Muscle layer of colon (tissue), 2 donors: ENCODE results near the gene THEM5.

Source experiments
- H3K27ac ChIP-seq: one replicate; pipeline ENCODE4 v1.7.0; 2013; ENCODE audit warnings: low read depth, mild to moderate bottlenecking, low read length, moderate library complexity
- H3K27me3 ChIP-seq, 2 donors: one replicate each; pipeline ENCODE4 v1.7.0; 2013; ENCODE audit warnings: low read length in 2 of 2, mild to moderate bottlenecking in 2 of 2; ENCODE audit not compliant: insufficient read depth in 2 of 2, control insufficient read depth in 1 of 2
- H3K36me3 ChIP-seq: one replicate; pipeline ENCODE4 v1.7.0; 2013; ENCODE audit warnings: mild to moderate bottlenecking, low read length; ENCODE audit not compliant: insufficient read depth
- H3K4me1 ChIP-seq: one replicate; pipeline ENCODE4 v1.7.0; 2013; ENCODE audit warnings: mild to moderate bottlenecking, low read length; ENCODE audit not compliant: insufficient read depth
- H3K4me3 ChIP-seq, 2 donors: one replicate each; pipeline ENCODE4 v1.7.0; 2013; ENCODE audit warnings: low read length in 2 of 2, low read depth in 1 of 2, mild to moderate bottlenecking in 1 of 2, moderate library complexity in 1 of 2
- H3K9ac ChIP-seq: one replicate; pipeline ENCODE4 v1.7.0; 2013; ENCODE audit warnings: low read length
- H3K9me3 ChIP-seq: one replicate; pipeline ENCODE4 v1.7.0; 2013; ENCODE audit warnings: mild to moderate bottlenecking, low read length
- donor health status: abdominal sarcoma.
- donor health status: Adenocarcinoma of cecum.

THEM5 gene

DNA sequence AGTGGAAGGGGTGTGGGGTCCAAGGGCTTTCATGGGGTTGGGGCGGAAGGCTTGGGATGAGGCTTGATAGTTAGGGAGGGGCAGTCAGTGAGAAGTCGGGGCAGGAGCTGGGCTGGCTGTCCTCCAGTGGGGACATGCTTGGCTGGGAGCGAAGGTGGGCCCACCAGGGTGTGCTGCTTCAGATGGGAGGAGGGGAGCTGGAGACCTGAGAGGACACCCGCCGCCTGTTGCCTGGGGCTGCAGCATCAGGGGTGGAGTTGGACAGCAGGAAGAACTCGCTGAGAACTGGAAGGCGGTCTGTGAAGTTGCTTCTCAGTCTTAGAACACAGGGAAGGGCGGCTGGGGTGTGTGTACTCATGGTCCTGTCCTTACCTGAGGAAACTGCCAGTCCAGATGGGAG is 1.6 kb downstream of the THEM5 start:
- H3K4me1 ChIP-seq: no peaks in the 10 kb centered on the region
- H3K9me3 ChIP-seq: no peaks in the 10 kb centered on the region
- H3K9ac ChIP-seq: no peak overlapping the region
- no peak overlapping the region for H3K27ac ChIP-seq
- H3K27me3 ChIP-seq: peaks cover 0 to 4% of the 10 kb centered on the region in 2 donors
- H3K36me3 ChIP-seq: no peaks in the 10 kb centered on the region
- H3K4me3 ChIP-seq: no peak overlapping the region

DNA sequence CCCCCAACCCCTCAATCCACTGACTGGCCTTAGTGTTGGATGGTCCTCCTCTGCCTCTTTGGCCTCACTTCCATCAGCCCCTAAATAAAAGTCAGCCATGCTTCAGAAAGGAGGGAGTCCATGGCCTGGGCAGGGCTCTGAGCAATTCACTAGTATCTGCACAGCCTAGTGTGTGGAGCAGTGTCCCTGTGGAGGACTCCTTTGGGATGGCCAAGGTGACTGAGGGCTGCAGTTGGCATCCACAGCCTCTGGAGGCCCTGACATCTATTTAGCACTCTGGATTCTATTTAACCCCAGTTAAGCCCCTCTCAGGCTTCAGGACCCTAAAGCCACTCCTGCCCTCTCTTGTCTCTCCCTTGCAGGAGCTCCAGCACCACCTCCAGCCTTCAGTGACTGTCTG is 3.6 kb downstream of the THEM5 start:
- Histone ChIP-seq H3K36me3 (no peaks in the 10 kb centered on the region), H3K9me3 (no peaks in the 10 kb centered on the region), H3K9ac (no peak overlapping the region), H3K4me1 (no peaks in the 10 kb centered on the region), H3K27ac (no peak overlapping the region), H3K27me3 (peaks cover 0 to 9% of the 10 kb centered on the region in 2 donors), H3K4me3 (no peak overlapping the region)

DNA sequence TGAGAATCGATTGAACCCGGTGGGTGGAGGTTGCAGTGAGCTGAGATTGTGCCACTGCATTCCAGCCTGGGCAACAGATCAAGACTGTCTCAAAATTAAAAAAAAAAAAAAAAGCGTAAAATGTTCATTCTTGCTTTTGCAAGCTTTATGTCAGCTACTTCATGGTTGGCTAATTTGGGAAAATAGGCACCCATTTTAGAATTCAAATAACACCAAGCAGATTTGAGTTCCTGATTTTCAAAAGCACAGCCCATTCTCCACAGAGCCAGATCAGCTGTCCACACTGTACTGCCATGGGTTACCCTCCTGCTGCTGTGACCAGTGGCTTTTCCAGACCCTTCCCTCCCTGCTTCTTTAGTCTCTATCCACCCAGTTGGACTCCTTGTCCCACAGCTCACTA is 4.4 kb downstream of the THEM5 start:
- H3K9ac ChIP-seq: no peak overlapping the region
- no peak overlapping the region for H3K27ac ChIP-seq
- no peak overlapping the region for H3K4me3 ChIP-seq
- no peaks in the 10 kb centered on the region for H3K4me1 ChIP-seq
- no peaks in the 10 kb centered on the region for H3K9me3 ChIP-seq
- no peaks in the 10 kb centered on the region for H3K36me3 ChIP-seq
- peaks cover 0 to 9% of the 10 kb centered on the region in 2 donors for H3K27me3 ChIP-seq

DNA sequence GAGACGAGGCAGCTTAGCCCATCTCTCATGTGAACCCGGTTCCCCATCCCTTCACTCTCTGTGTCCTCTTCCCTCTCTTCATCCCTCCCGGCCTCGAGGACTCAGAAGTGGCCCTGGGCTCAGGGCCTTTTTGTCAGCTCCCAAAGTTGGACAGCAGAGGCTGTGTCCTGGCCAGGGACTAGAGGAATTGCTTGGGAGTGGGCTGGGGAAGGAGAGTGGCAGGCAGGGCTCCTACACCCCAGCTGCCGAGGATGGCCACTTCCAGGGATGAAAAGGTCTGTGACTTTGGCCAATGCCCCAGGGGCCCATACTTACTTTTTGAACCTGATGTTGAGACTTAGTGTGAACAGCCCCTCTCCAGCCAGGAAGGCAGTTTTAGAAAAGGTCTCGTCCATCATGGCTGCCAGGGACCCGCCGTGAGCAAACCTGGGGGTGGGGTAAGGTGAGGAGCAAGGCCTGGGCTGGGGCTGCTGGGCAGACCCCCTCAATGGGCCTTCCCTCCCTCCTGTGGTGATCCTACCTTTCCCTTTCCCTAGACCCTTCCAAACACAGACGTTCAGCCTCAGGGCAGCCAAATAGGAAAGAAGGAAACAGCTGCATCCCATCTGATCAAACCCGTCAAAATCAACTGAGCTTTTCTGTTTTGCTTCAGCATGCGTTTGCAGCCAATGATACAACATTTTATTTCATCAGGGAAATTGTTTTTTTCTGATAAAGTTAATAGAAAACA is 5.5 kb downstream of the THEM5 start:
- no peaks in the 10 kb centered on the region for H3K9me3 ChIP-seq
- peaks cover 0 to 9% of the 10 kb centered on the region in 2 donors for H3K27me3 ChIP-seq
- no peaks in the 10 kb centered on the region for H3K4me1 ChIP-seq
- no peak overlapping the region for H3K9ac ChIP-seq
- no peak overlapping the region for H3K4me3 ChIP-seq
- H3K27ac ChIP-seq: no peak overlapping the region
- H3K36me3 ChIP-seq: no peaks in the 10 kb centered on the region

DNA sequence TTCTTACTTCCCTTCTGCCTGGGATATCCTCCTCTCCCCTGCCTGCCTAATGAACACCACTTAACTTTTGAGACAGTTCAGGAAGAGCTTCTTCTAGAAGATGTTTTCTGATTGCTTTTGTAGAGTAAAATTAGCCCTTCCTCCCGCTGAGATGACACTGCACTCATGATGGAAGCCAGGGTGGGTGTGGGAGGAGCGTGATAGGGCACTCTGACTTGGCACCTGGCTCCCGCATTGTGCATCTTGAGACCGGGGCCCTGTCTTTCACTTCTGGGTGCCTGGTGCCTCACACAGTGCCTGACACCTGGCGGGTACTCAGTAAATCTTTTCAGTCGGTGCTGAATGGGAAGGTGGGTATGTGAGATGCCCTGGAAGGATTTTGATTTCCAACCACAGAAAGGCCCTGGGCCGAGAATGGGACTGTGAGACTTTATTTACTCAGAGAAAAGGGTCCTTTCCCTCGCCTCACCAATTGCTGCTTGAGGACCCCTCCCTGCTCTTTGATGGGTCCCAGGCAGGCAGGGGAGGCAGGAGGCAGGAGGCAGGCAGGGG is 6.8 kb downstream of the THEM5 start:
- Histone ChIP-seq H3K27ac (no peak overlapping the region), H3K9ac (no peak overlapping the region), H3K36me3 (no peaks in the 10 kb centered on the region), H3K9me3 (no peaks in the 10 kb centered on the region), H3K27me3 (peaks cover 0 to 5% of the 10 kb centered on the region in 2 donors), H3K4me1 (no peaks in the 10 kb centered on the region), H3K4me3 (no peak overlapping the region)

DNA sequence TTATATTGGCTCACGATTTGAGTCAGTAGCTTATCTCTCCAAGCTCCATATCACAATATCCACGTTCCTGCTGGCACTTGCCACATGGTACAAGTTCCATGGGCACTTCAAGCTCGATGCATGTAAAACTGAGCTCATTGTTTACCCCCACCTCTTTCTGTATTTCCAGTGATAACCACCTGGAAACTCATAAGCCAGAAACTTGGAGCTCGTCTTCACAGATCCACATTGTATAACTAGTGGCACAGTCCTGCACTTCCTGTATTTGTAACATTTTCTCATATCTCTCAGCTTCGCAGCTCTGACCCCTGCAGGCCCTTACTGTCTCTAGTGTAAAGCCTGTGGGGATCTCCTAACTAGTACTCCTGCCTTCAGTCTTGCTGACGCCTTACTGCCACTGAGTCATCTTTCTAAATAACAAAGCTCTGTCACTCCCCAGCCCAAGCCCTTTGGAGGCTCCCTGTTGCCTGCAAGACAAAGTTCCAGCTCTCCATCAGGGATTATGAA is 7.4 kb downstream of the THEM5 start:
- H3K9ac ChIP-seq: no peak overlapping the region
- H3K9me3 ChIP-seq: no peaks in the 10 kb centered on the region
- no peaks in the 10 kb centered on the region for H3K4me1 ChIP-seq
- H3K36me3 ChIP-seq: no peaks in the 10 kb centered on the region
- no peak overlapping the region for H3K27ac ChIP-seq
- no peak overlapping the region for H3K4me3 ChIP-seq
- H3K27me3 ChIP-seq: peaks cover 2 to 5% of the 10 kb centered on the region in 2 donors

DNA sequence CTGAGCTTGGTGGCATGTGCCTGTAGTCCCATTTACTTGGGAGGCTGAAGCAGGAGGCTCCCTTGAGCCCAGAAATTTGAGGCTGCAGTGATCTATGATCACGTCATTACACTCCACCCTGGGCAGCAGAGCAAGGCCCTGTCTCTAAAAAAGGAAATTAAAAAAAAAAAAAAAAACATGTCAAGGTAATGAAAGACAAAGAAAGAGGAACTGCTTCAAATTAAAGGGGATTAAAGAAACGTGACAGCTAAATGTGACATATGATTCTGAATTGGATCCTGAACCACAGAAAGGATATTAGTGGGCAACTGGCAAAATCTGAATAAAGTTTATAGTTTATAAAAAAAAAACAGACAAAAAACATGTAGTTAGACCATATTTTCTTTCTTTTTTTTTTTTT is 10.1 kb downstream of the THEM5 start:
- H3K36me3 ChIP-seq: no peaks in the 10 kb centered on the region
- peaks cover 26 to 27% of the 10 kb centered on the region in 2 donors for H3K27me3 ChIP-seq
- no peak overlapping the region for H3K9ac ChIP-seq
- no peak overlapping the region for H3K27ac ChIP-seq
- no peaks in the 10 kb centered on the region for H3K9me3 ChIP-seq
- no peak overlapping the region for H3K4me3 ChIP-seq
- peaks cover 12% of the 10 kb centered on the region for H3K4me1 ChIP-seq

DNA sequence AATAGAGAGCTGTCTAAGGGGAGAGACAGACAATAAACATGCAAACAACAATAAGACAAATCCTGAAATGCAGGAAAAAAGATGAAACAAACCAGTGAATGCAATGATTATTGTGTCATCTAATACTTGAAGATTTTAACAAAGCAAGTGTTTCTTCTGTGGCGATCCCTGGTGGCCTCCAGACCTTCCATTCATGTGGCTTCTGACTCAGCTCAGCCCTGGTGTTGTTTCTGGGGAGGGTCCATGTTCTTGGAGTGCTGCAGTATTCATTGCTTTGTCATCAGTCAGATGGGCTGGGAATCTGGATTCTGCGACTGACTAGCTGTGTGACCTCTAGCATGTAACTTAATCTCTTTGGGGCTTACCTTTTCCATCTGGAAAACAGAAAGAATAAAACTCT is 12.4 kb downstream of the THEM5 start:
- Histone ChIP-seq H3K36me3 (no peaks in the 10 kb centered on the region), H3K4me1 (peaks cover 16% of the 10 kb centered on the region), H3K9me3 (no peaks in the 10 kb centered on the region), H3K27me3 (peaks cover 41% of the 10 kb centered on the region in 2 donors), H3K27ac (no peak overlapping the region), H3K4me3 (no peak overlapping the region), H3K9ac (no peak overlapping the region)

DNA sequence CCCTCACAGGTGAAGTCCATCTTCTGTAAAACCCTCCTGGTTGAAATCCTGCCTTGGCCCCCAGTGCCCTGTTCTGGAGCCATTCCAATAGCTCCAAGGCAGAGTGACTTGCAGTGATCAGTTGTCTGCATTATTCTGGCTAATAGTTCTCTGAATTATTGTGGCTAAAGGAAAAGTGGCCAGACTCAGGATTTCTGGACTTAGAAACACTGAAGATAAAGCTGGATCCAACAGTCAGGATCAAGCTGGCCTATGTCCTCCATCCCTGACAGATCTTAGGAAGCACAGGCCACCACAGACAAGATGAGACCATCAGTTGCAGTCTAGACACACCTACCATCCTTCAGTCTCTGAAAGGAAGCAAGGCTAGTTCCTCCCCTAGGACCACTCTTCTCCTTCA is 13.1 kb downstream of the THEM5 start:
- H3K4me1 ChIP-seq: peaks cover 16% of the 10 kb centered on the region
- H3K27ac ChIP-seq: no peak overlapping the region
- H3K4me3 ChIP-seq: no peak overlapping the region
- H3K36me3 ChIP-seq: no peaks in the 10 kb centered on the region
- H3K9ac ChIP-seq: no peak overlapping the region
- H3K9me3 ChIP-seq: no peaks in the 10 kb centered on the region
- H3K27me3 ChIP-seq: peaks cover 39 to 42% of the 10 kb centered on the region in 2 donors

DNA sequence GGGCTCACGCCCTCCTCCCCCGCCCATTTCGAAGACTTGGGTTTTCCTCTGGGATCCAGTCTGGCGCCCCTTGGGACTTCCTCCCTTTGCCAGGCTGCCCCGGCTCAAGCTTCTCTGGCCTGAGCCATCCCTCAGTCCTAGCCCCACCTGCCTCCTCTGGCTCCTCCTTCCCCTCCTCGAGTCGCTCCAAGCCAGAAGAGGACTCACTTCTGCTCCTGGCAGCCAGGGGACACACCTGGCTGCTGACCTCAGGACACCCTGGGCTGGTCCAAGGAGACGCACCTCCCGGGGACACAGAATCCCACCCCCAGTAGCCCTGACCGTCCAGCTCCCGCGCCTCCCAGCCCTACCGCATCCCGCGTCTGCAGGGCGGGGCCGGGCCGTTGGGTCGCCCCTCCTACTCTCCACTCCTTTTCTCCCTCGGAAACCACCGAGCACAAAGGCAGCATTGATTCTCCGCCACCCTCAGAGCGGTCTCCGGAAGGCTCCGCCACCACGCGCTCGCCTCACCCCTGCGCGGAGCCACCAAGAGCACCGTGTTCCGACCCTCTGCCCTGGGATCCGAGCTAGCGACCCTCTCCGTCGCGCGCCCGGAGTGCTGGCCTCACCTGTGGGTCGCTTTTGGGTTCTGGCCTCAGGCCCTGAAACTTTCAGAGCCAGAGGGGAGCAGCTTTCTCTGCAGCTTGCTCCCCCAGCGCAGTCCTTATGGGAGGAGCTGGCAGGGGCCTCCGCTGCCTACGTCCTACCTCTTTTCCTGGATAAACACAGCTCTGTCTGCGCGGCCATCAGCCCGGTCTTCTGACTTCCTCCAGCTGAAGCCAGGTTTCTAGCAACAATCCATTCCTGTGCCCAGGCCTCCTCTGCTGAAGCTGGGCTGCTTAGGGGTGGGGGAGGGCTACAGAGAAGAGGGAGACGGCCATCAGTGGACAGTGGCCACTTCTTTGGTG is 13.8 kb downstream of the THEM5 start, which contains the start of gene C2CD4D:
C2CD4D (minus strand) TSS at position 364 of the 947 bp plus-strand sequence. CDS start 831 bp downstream, outside the sequence.
- no peaks in the 10 kb centered on the region for H3K36me3 ChIP-seq
- peaks cover 39 to 42% of the 10 kb centered on the region in 2 donors for H3K27me3 ChIP-seq
- H3K4me3 ChIP-seq: peak within 1 kb of the TSS; percentile 36 to 38
- H3K27ac ChIP-seq: no peak within 1 kb of the TSS
- no peaks in the 10 kb centered on the region for H3K9me3 ChIP-seq
- no peak within 1 kb of the TSS for H3K9ac ChIP-seq
- peaks cover 16% of the 10 kb centered on the region for H3K4me1 ChIP-seq

DNA sequence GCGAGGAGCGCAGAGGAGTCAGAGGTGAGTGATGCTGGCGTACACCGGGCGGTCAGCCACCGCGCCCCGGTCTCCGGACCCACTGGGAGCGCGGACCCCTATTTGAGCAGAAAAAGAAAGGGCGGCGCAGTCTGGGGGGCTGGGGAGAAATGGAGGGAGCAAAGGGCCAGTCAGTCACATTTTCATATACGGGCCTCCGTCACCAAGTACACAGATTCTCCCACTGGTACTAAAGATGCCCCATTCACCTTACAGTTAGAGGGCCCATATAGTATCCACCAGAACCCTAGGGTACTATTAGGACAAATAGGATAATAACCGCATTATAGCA is 14.5 kb downstream of the THEM5 start:
- Histone ChIP-seq H3K9ac (no peak overlapping the region), H3K27ac (no peak overlapping the region), H3K9me3 (no peaks in the 10 kb centered on the region), H3K36me3 (no peaks in the 10 kb centered on the region), H3K4me1 (peaks cover 16% of the 10 kb centered on the region), H3K27me3 (peaks cover 39 to 42% of the 10 kb centered on the region in 2 donors), H3K4me3 (peak overlapping the region in 1 of 2 donors; percentile 38)
